ENCODE measurements around the gene SOCS3.

GRCh38 chr17:78374631-78375274 lies 14.9 kb upstream of the SOCS3 start:
- TF ChIP-seq POLR2AphosphoS5 (IDR thresholded peaks at IDR 0.05; ENCODE audit: borderline replicate concordance, low read depth, low read length) (no peak), EZH2 (IDR thresholded peaks at IDR 0.05) (no peak), FOXP2 (optimal IDR thresholded peaks at IDR 0.05; ENCODE audit: control extremely low read depth, extremely low read length, insufficient read depth) (no peak)

Measured in SK-N-MC (cell line).